GM21526 (cell line): ENCODE data around the gene SLC12A9.

ENCODE experiments used
- ATAC-seq: cut with Tn5 transposase; IDR thresholded peaks from one replicate; pipeline ENCODE4 v1.9.1; 2021; ENCODE audit warnings: moderate library complexity; ENCODE audit not compliant: unreplicated experiment, low FRiP score

SLC12A9 gene

DNA sequence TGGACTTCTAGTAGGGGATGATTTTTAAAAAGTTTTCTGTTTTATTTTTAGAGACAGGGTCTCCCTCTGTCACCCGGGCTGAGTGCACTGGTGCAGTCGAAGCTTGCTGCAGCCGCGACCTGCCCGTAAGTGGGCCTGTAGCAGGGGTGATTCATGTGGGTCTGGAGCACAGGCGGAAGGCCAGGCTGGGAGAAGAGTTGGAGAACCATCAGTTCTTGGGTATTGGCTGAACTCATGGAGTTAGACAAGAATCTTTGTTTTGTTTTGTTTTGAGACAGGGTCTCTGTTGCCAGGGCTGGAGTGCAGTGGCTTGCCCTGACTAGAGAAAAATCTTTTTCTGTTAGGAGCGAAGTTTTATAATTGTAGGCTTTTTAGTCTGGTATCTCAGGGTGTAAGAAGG is 28.1 kb downstream of the SLC12A9 start:
- no peak for ATAC-seq

GRCh38 chr7:100881136-100881535 is 28.6 kb downstream of the SLC12A9 start:
- no peak for ATAC-seq

DNA sequence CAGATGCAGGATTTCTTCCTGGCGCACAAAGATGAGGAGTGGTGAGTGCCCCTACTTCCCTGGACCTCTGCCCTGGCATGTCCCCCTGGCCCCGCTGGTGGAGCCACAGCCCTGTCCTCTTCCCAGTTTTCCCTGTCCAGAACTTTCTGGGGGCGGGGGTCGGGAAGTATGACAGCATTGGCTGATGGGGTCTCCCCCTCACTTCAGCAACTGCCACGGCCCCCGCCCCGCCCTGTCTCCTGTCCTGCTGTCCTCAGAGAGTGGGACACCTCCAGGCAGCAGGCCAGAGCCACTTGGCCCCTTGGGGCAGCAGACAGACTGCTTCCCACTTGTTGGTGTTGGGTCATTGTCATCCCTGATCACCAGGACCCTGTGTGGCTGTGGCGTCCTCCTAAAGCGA is 29.7 kb downstream of the SLC12A9 start:
- ATAC-seq: no peak

- ATAC-seq: no peak
Observed at GRCh38 chr7:100882785-100883526, 30.4 kb downstream of the SLC12A9 start.

DNA sequence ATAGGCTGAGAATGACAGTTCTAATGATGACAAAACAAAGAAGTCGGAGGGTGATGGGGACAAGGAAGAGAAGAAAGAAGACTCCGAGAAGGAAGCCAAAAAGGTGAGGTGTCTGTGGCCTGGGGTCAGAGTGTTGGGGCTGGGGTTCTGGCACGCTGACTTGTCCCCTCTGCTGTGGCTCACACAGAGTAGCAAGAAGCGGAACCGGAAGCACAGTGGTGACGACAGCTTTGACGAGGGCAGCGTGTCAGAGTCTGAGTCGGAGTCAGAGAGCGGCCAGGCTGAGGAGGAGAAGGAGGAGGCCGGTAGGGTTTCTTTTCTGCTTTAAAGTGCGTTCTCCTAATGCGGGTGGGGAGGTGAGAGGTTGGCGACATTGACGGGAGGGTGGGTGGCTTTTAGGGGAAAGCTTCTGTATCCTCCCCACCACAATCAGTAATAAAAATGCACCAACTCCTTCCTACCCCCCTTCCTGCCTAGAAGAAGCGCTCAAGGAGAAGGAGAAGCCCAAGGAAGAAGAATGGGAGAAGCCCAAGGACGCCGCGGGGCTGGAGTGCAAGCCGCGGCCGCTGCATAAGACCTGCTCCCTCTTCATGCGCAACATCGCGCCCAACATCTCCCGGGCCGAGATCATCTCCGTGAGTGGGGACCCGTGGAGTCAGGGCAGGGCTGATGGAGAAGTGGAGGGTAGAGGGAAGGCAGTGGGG is 32.4 kb downstream of the SLC12A9 start:
- ATAC-seq: no peak

- ATAC-seq: no peak
Observed at GRCh38 chr7:100885440-100886141, 33.1 kb downstream of the SLC12A9 start.

DNA sequence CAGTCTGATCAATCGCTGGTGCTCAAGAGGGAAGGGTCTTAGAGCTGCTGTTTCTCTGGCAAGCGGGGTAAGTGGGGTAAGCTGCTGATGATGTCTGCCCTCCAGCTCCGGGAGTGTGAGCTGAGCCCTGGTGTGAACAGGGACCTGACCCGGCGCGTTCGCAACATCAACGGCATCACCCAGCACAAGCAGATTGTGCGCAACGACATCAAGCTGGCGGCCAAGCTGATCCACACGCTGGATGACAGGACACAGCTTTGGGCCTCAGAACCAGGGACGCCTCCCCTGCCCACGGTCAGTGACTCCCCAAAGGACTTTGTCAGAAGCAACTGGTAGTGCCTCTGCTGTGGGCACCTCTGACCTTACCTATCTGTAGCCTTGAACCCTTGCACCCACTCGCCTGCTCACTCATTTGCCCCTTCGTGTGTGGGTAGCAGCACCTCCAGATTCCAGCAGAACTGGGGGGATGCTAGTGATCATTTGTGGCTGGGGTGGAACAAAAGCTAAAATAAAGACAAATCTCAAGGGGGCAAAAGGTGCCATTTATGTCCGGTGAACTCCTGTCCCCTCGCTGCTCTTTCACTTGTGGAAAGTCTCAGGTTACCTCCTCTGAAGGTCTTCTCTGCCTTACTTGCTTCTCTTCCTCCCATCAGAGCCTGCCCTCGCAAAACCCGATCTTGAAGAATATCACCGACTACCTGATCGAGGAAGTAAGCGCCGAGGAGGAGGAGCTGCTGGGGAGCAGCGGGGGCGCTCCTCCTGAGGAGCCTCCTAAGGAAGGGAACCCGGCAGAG is 33.8 kb downstream of the SLC12A9 start:
- ATAC-seq: no peak

GRCh38 chr7:100886936-100887515 is 34.5 kb downstream of the SLC12A9 start:
- ATAC-seq: no peak

DNA sequence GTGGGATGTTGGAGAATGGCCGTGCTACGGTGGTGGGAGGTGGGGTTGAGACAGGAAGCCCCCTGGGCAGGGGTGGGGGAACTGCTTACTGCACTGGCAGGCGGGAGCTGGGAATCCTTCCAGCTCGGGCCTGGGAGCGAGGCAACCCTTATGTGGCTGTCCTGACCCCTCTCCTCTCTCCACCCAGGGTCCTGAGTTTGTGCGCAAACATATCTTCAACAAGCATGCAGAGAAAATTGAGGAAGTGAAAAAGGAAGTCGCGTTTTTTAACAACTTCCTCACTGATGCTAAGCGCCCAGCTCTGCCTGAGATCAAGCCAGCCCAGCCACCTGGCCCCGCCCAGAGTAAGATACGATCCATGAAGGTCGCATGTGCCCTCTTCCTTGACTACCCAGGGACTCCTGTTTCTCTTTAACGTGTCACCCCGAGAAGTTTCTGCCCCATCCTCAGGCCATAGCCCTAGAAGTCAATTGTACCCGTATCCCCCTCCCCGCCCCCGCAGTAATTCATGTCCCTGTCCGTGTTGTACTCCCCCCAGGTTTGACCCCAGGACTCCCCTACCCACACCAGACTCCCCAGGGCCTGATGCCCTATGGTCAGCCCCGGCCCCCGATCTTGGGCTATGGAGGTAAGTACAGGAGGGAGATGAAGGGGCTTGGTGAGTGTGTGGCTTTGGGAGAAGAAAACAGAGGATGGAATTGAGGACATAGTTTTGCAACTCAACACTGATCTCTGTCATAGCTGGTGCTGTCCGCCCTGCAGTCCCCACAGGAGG is 35.2 kb downstream of the SLC12A9 start:
- peak; percentile 36 for ATAC-seq

- ATAC-seq: no peak
Observed at GRCh38 chr7:100888291-100888987, 35.9 kb downstream of the SLC12A9 start.

GRCh38 chr7:100888988-100889750 is 36.7 kb downstream of the SLC12A9 start, which contains the start of gene UFSP1:
Gene UFSP1, minus strand, starts transcription at chr7:100889715. Its CDS starts 444 bp downstream, at chr7:100889271.
- peak; percentile 22 for ATAC-seq

DNA sequence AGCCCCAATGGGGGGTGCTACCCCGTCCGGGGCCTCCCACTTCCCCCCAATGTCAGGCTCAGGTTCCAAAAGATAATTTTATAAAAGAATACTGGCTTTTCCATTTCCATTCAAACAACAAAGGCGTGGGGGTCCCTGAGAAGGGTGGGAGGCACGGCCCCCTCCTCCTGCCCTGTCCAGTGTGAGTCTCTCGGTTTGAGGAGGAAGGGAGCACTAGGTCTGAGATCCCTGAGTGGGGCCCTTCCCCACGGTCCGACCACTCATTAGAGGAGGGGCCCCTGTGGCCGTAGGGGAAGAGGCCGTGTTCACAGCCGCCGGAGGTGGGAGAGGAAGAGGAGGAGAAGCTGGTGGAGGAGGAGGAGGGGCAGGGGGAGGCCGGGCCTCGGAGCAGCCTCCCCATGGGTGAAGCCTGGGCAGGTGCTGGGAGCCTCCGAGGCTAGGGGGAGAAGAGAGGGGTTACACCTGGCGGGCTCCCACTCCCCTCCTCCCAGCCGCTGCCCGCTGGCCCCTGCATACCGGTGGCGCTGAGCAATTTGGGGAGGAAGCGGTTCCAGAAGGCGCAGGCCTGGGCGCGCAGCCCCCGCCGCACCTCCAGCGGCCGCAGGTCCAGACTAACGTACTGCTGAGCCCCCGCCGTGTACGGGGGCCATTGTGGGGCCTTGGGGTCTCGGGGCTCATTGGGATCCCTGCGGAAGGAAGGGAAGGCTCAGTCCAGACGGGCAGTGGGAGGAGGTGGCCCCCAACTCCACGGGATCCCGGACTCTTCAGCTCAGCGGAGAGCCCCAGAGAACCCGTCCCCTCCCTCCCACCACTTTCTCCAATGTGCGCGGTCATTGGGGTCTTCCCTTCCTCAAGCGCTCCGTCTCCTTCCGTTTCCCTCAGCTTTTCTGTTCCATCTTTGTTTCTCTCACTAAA is 38.4 kb downstream of the SLC12A9 start:
- no peak for ATAC-seq

- ATAC-seq: no peak
Observed at GRCh38 chr7:100891568-100892247, 39.2 kb downstream of the SLC12A9 start.

GRCh38 chr7:100892364-100893317 is 40.1 kb downstream of the SLC12A9 start:
- no peak for ATAC-seq

DNA sequence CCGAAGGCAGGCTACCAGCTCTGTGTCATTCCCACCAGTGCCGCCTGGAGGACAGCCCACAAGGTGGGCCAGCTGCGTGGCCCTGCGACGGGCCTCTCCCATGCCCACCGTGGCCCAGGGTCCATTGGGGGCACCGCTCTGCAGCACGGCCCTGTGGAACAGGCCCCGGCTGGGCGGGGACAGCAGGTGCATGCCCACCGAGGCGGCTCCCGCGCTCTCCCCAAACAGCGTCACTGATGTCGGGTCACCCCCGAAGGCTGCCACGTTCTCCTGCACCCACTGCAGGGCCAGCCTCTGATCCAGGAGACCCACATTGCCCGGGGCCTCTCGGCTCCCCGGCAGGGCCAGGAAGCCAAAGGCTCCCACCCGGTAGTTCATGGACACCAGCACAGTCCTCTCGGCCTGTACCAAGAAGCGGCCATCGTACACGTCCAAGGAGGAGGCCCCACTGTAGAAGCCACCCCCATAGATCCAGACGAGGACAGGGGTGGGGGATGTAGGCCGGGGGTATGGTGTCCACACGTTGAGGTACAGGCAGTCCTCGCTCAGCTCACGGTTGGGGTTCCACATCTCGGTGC is 40.9 kb downstream of the SLC12A9 start:
- ATAC-seq: no peak
